ENCODE measurements around the gene WNT6. TPM values are rescaled to one million over a fixed set of nuclear protein-coding genes. Genes with fewer than 3 reads are reported as not detected.
A peak's percentile ranks its signal among the peaks of the same experiment; 100 is the strongest.
"Not testable (repeated sequence)": the region's sequence is repeated elsewhere in the genome, so short reads cannot be mapped to it uniquely, and the experiment has no call there.

Gene WNT6
- total RNA-seq, 1 experiment from 2014 or later = 0.33 TPM

- Histone ChIP-seq H3K27ac (no peak overlapping the region), H3K36me3 (ENCODE audit: low read depth) (no peaks in the 10 kb centered on the region), H3K4me3 (no peak overlapping the region), H3F3A (ENCODE audit: insufficient read depth, low read depth) (peaks cover 18% of the 10 kb centered on the region), H4K20me1 (ENCODE audit: insufficient read depth) (no peaks in the 10 kb centered on the region), H3K4me2 (peak overlapping the region; percentile 34), H3K9me3 (ENCODE audit: insufficient read depth, low read depth) (peaks cover 7% of the 10 kb centered on the region), H2AFZ (no peak overlapping the region), H3K79me2 (ENCODE audit: low read depth) (no peaks in the 10 kb centered on the region), H3K27me3 (ENCODE audit: insufficient read depth, low read depth) (no peaks in the 10 kb centered on the region), H3K4me1 (replicated peaks; ENCODE audit: insufficient read depth) (peaks cover 34% of the 10 kb centered on the region), H3K9me2 (ENCODE audit: insufficient read depth) (no peaks in the 10 kb centered on the region)
- intact Hi-C loops (cut with micrococcal nuclease; ENCODE audit: unreplicated experiment) = no loop called here
- TF ChIP-seq EZH2 (IDR thresholded peaks at IDR 0.05; ENCODE audit: low read depth) = no peak
- TF ChIP-seq, protein P1, sequence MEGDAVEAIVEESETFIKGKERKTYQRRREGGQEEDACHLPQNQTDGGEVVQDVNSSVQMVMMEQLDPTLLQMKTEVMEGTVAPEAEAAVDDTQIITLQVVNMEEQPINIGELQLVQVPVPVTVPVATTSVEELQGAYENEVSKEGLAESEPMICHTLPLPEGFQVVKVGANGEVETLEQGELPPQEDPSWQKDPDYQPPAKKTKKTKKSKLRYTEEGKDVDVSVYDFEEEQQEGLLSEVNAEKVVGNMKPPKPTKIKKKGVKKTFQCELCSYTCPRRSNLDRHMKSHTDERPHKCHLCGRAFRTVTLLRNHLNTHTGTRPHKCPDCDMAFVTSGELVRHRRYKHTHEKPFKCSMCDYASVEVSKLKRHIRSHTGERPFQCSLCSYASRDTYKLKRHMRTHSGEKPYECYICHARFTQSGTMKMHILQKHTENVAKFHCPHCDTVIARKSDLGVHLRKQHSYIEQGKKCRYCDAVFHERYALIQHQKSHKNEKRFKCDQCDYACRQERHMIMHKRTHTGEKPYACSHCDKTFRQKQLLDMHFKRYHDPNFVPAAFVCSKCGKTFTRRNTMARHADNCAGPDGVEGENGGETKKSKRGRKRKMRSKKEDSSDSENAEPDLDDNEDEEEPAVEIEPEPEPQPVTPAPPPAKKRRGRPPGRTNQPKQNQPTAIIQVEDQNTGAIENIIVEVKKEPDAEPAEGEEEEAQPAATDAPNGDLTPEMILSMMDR (conservative IDR thresholded peaks at IDR 0.05) = no peak
- ChIA-PET CTCF (no interaction called here), POLR2A (ENCODE audit: unreplicated experiment) (no interaction called here)
- no TSS peak for BruUV-seq (replicated peaks)
- DNase-seq = peak in 1 of 2 experiments; percentile 61
These were observed 20.2 kb upstream of the WNT6 start for GRCh38 chr2:218839430-218839829.

- POLR2A ChIA-PET (ENCODE audit: unreplicated experiment) = no interaction called here
- CTCF ChIA-PET = no interaction called here
These were observed 19.7 kb upstream of the WNT6 start for GRCh38 chr2:218839888-218840287.

GRCh38 chr2:218844334-218844733, 15.3 kb upstream of the WNT6 start:
- H3K36me3 ChIP-seq (ENCODE audit: low read depth); H3K4me2 ChIP-seq; H3K27ac ChIP-seq; H4K20me1 ChIP-seq (ENCODE audit: insufficient read depth); H3K79me2 ChIP-seq (ENCODE audit: low read depth); POLR2A ChIA-PET (ENCODE audit: unreplicated experiment); H3K9me2 ChIP-seq (ENCODE audit: insufficient read depth); intact Hi-C loops (cut with micrococcal nuclease; ENCODE audit: unreplicated experiment); H3K9me3 ChIP-seq (ENCODE audit: insufficient read depth, low read depth); H2AFZ ChIP-seq; H3K27me3 ChIP-seq (ENCODE audit: insufficient read depth, low read depth); DNase-seq; CTCF ChIA-PET; H3K4me3 ChIP-seq; BruUV-seq (replicated peaks): not testable (repeated sequence)
- H3F3A ChIP-seq (ENCODE audit: insufficient read depth, low read depth) = peaks cover 15% of the 10 kb centered on the region
- H3K4me1 ChIP-seq (replicated peaks; ENCODE audit: insufficient read depth) = peaks cover 24% of the 10 kb centered on the region

More at GRCh38 chr2:218839888-218840287, 19.7 kb upstream of the WNT6 start:
- Histone ChIP-seq H3K9me3 (ENCODE audit: insufficient read depth, low read depth) (peaks cover 7% of the 10 kb centered on the region), H3K36me3 (ENCODE audit: low read depth) (no peaks in the 10 kb centered on the region), H2AFZ (no peak overlapping the region), H3K27me3 (ENCODE audit: insufficient read depth, low read depth) (no peaks in the 10 kb centered on the region), H3K27ac (no peak overlapping the region), H3K4me1 (replicated peaks; ENCODE audit: insufficient read depth) (peaks cover 31% of the 10 kb centered on the region), H3K4me3 (no peak overlapping the region), H3K9me2 (ENCODE audit: insufficient read depth) (no peaks in the 10 kb centered on the region), H3F3A (ENCODE audit: insufficient read depth, low read depth) (peaks cover 16% of the 10 kb centered on the region), H4K20me1 (ENCODE audit: insufficient read depth) (no peaks in the 10 kb centered on the region), H3K4me2 (peak overlapping the region; percentile 34; the same call in 1 of the 2 replicates), H3K79me2 (ENCODE audit: low read depth) (no peaks in the 10 kb centered on the region)
- BruUV-seq (replicated peaks) = no TSS peak
- no peak for DNase-seq
- intact Hi-C loops (cut with micrococcal nuclease; ENCODE audit: unreplicated experiment) = no loop called here
- TF ChIP-seq, protein P1 (conservative IDR thresholded peaks at IDR 0.05) = no peak
- TF ChIP-seq EZH2 (IDR thresholded peaks at IDR 0.05; ENCODE audit: low read depth) = no peak

DNA sequence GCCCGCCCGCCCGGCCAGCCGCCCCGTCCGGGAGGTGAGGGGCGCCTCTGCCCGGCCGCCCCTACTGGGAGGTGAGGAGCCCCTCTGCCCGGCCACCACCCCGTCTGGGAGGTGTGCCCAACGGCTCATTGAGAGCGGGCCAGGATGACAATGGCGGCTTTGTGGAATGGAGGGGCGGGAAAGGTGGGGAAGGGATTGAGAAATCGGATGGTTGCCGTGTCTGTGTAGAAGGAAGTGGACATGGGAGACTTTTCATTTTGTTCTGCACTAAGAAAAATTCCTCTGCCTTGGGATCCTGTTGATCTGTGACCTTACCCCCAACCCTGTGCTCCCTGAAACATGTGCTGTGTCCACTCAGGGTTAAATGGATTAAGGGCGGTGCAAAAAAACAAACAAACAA, 12.6 kb upstream of the WNT6 start:
- H3K4me3 ChIP-seq; DNase-seq; H3K9me2 ChIP-seq (ENCODE audit: insufficient read depth); H3K9me3 ChIP-seq (ENCODE audit: insufficient read depth, low read depth); H3K27ac ChIP-seq; H3K79me2 ChIP-seq (ENCODE audit: low read depth); H3K27me3 ChIP-seq (ENCODE audit: insufficient read depth, low read depth); POLR2A ChIA-PET (ENCODE audit: unreplicated experiment); BruUV-seq (replicated peaks); H3K36me3 ChIP-seq (ENCODE audit: low read depth); H4K20me1 ChIP-seq (ENCODE audit: insufficient read depth); H2AFZ ChIP-seq: not testable (repeated sequence)
- Histone ChIP-seq H3K4me2 (peak overlapping the region; percentile 43; the same call in 1 of the 2 replicates), H3K4me1 (replicated peaks; ENCODE audit: insufficient read depth) (peaks cover 33% of the 10 kb centered on the region), H3F3A (ENCODE audit: insufficient read depth, low read depth) (peaks cover 28% of the 10 kb centered on the region)
- CTCF ChIA-PET = interaction anchor here (0.5 to 1.2 kb wide), 9 partner anchors 24 to 330 kb away, joined by 3 to 12 read pairs (median 5); partner anchors contain the start of genes BCS1L, PLCD4 and ZNF142
- intact Hi-C loops (cut with micrococcal nuclease; ENCODE audit: unreplicated experiment) = loop anchor here (1.0 to 5.0 kb wide), 7 partner anchors 119 to 575 kb away; partner anchors contain the start of genes AAMP, CTDSP1, PNKD and TTLL4

All from PC-9 (cell line).